G401 (cell line): Measurements from ENCODE around the gene ZMYM4. TPM values are rescaled to one million over a fixed set of nuclear protein-coding genes. Genes with fewer than 3 reads are reported as not detected.

Source experiments
- DNase-seq: peaks from one replicate; pipeline ENCODE4 v3.0.0-alpha.2; 2015; ENCODE audit warnings: low spot score
- in situ Hi-C: cut with HindIII; loops from 2 replicates; pipeline ENCODE4 v1.10.0; 2016; ENCODE audit warnings: low sequenced_read_pairs, mixed read lengths
- total RNA-seq: library from RNA; depleted of rRNA; stranded (reverse); fragments of >200 nt; shearing (Covaris generic); gene quantifications from 2 replicates; pipeline ENCODE4 v1.2.3, GENCODE V29; 2014

The ZMYM4 gene
- total RNA-seq, 1 experiment from 2014 or later = 34.2 TPM

GRCh38 chr1:35386290-35386689 is 117.8 kb downstream of the ZMYM4 start:
- in situ Hi-C loops = no loop called here
- DNase-seq = no peak

GRCh38 chr1:35386959-35387358 is 118.5 kb downstream of the ZMYM4 start:
- in situ Hi-C loops = no loop called here
- DNase-seq = no peak

GRCh38 chr1:35390600-35391494 is 122.3 kb downstream of the ZMYM4 start:
- DNase-seq = no peak
- in situ Hi-C loops = no loop called here

GRCh38 chr1:35394386-35394785 is 125.9 kb downstream of the ZMYM4 start:
- in situ Hi-C loops = no loop called here
- no peak for DNase-seq

- no peak for DNase-seq
- in situ Hi-C loops = no loop called here
These were observed 130.2 kb downstream of the ZMYM4 start for GRCh38 chr1:35398739-35399138.

- no peak for DNase-seq
- in situ Hi-C loops = no loop called here
These were observed 132.5 kb downstream of the ZMYM4 start for GRCh38 chr1:35401049-35401448.

- DNase-seq = no peak
- in situ Hi-C loops = no loop called here
These were observed 137.6 kb downstream of the ZMYM4 start for GRCh38 chr1:35406103-35406502.

GRCh38 chr1:35407743-35408142 is 139.2 kb downstream of the ZMYM4 start:
- DNase-seq = no peak
- in situ Hi-C loops = no loop called here

GRCh38 chr1:35408925-35409324 is 140.4 kb downstream of the ZMYM4 start:
- in situ Hi-C loops = no loop called here
- DNase-seq = no peak

- no peak for DNase-seq
- in situ Hi-C loops = no loop called here
These were observed 157.6 kb downstream of the ZMYM4 start for GRCh38 chr1:35426097-35426586.

- in situ Hi-C loops = no loop called here
- DNase-seq = no peak
These were observed 159.9 kb downstream of the ZMYM4 start for GRCh38 chr1:35428360-35428759.

- DNase-seq = no peak
- in situ Hi-C loops = no loop called here
These were observed 162.3 kb downstream of the ZMYM4 start for GRCh38 chr1:35430762-35431161.

GRCh38 chr1:35431173-35431599 is 162.7 kb downstream of the ZMYM4 start:
- no peak for DNase-seq
- in situ Hi-C loops = no loop called here

GRCh38 chr1:35432231-35432630 is 163.7 kb downstream of the ZMYM4 start:
- in situ Hi-C loops = no loop called here
- no peak for DNase-seq

- in situ Hi-C loops = no loop called here
- DNase-seq = peak; percentile 3
These were observed 165.2 kb downstream of the ZMYM4 start for GRCh38 chr1:35433714-35434113.

GRCh38 chr1:35434703-35435102 is 166.2 kb downstream of the ZMYM4 start:
- no peak for DNase-seq
- in situ Hi-C loops = no loop called here

GRCh38 chr1:35436078-35436477 is 167.6 kb downstream of the ZMYM4 start:
- in situ Hi-C loops = no loop called here
- DNase-seq = no peak

GRCh38 chr1:35437200-35437599 is 168.7 kb downstream of the ZMYM4 start:
- no peak for DNase-seq
- in situ Hi-C loops = no loop called here

GRCh38 chr1:35439626-35440025 is 171.1 kb downstream of the ZMYM4 start:
- in situ Hi-C loops = loop anchor here (10.0 kb wide), 1 partner anchor 125 kb away; no protein-coding TSS in a partner anchor
- no peak for DNase-seq

- in situ Hi-C loops = loop anchor here (10.0 kb wide), 1 partner anchor 123 kb away; no protein-coding TSS in a partner anchor
- no peak for DNase-seq
These were observed 173.5 kb downstream of the ZMYM4 start for GRCh38 chr1:35441926-35442579.
